Esophagus squamous epithelium (tissue), 4 donors: ENCODE measurements around the gene GAN.

Experiments
- POLR2A ChIP-seq, 4 donors: fragments of 450-650 bp; IDR thresholded peaks; one replicate each; pipeline ENCODE4 v1.6.1; 2017; ENCODE audit warnings: antibody characterized with exemption in 4 of 4, mild to moderate bottlenecking in 4 of 4, moderate library complexity in 3 of 4
- TF ChIP-seq, protein P1 (sequence below), 6 experiments: fragments of 450-650 bp in 4 of 6; fragments of 200-600 bp in 2 of 6; sonication (generic) in 2 of 6; IDR thresholded peaks; one replicate each; pipeline ENCODE4 v1.5.1; 2016 to 2019; ENCODE audit warnings: antibody characterized with exemption in 6 of 6, mild to moderate bottlenecking in 4 of 6, moderate library complexity in 4 of 6

DNA sequence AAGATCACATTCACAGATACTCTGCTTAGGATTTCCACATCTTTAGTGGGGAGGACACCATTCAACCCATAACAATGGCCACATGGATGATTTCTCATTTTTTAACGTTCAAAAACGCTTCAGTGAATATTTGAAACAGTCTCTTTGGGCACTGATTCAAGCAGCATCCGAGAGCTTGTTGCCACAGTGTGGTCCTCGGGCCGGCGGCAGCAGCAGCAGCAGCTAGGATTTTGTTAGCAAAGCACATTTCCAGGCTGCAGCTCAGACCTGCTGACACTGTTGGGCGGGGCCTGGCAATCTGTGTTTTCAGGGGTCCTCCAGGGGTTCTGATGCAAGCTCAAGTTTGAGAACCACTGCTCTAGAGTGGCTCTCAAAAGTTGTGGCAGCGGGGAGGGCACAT is 102.0 kb downstream of the GAN start:
- TF ChIP-seq, protein P1, sequence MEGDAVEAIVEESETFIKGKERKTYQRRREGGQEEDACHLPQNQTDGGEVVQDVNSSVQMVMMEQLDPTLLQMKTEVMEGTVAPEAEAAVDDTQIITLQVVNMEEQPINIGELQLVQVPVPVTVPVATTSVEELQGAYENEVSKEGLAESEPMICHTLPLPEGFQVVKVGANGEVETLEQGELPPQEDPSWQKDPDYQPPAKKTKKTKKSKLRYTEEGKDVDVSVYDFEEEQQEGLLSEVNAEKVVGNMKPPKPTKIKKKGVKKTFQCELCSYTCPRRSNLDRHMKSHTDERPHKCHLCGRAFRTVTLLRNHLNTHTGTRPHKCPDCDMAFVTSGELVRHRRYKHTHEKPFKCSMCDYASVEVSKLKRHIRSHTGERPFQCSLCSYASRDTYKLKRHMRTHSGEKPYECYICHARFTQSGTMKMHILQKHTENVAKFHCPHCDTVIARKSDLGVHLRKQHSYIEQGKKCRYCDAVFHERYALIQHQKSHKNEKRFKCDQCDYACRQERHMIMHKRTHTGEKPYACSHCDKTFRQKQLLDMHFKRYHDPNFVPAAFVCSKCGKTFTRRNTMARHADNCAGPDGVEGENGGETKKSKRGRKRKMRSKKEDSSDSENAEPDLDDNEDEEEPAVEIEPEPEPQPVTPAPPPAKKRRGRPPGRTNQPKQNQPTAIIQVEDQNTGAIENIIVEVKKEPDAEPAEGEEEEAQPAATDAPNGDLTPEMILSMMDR (IDR thresholded peaks at IDR 0.05): no peak
- no peak for TF ChIP-seq POLR2A (IDR thresholded peaks at IDR 0.05)
